EH (cell line): ENCODE measurements around the gene ENO4.

ENCODE experiments used
- DNase-seq: peaks from one replicate; pipeline ENCODE4 v3.0.0-alpha.2; 2015; ENCODE audit warnings: low read depth

ENO4 gene

DNA sequence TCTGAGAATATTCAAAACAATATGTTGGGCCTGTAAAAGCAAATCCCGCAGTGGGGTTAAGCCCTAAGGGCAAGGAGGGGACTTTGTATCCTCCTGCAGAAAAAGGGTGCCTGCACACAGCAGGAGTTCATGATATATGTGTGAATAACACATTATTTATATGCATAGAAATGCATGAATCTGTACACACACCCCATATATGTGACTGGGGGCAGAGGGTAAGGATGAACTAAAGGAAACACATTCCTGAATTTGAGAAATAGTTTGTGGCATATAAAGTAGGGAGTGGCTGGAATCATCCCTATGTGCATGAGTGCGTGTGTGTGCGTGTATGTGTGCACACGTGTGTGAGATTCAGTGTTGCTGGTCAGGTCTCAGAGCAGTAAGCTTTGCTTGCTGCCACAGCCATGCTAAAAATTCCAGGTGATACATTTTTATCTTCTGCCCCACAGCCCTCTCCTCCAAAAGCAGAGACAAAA lies 18.9 kb downstream of the ENO4 start:
- DNase-seq, result no peak

DNA sequence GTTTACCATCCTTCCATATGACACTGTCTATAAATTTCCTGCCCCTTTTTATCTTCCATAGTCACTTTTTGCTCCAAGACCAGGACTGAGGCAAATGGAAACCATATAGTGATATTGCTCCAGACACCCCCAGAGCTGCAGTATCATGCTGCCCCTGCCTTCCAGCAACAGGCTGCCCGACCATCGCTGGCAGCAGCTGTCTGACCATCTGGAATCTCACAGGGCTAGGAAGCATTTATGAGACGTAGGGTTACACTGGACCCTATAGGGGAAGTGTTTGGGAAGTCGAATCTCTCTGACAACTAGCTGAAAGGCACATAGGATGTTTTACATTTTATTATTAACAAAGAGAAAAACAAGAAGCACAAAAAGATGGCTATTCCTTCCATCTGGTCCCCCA lies 19.4 kb downstream of the ENO4 start:
- DNase-seq, result no peak

DNA sequence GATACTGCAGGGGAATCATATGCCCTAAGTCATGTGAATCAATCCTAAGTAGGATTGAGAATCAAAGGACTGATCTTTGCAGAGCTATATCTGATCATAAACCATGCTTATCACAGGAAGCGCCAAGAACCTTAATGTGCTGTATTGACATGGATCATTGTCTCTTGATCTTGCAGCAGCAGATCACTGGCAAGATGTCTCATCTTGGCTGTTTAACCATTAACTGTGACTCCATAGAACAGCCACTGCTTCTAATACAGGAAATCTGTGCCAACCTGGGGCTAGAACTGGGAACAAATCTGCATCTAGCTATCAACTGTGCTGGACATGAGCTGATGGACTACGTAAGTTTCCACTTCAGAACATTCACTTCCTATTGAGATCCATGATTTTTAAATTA lies 21.6 kb downstream of the ENO4 start:
- no peak for DNase-seq

DNA sequence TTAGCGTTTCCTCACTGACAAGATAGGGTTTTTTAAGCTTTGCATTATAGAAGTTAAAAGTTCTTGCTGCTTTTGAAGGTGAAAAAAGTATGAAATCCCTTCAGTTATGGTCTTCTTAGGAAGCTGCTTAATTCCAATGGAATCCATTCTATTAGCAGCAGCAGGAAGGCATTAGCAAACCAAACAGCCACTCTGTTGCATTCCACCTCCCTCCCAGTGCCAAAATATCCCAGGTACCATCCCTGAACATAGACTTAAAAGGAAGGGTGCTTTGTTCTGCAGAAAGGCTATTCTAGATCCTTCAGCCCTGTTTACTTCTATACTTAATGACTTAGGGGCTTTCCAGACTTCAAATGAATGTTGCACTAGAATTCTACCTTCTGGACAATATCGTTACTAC lies 23.8 kb downstream of the ENO4 start:
- DNase-seq, result no peak

DNA sequence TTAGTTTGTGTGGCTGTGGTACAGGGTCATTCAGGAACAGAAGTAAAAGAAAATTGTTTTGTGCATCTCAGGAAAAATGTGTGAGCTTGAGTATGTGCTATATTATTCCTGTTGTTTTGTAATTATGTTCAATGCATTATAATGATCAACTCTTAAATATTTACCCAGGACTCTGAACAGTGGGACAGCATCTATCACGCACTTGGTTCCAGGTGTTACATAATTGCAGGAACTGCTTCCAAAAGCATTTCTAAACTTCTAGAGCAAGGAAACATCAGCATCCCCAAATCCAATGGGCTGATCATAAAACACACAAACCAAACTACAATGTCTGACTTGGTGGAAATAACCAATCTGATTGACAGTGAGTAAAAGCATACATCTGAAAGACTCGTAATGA lies 26.6 kb downstream of the ENO4 start:
- no peak for DNase-seq

DNA sequence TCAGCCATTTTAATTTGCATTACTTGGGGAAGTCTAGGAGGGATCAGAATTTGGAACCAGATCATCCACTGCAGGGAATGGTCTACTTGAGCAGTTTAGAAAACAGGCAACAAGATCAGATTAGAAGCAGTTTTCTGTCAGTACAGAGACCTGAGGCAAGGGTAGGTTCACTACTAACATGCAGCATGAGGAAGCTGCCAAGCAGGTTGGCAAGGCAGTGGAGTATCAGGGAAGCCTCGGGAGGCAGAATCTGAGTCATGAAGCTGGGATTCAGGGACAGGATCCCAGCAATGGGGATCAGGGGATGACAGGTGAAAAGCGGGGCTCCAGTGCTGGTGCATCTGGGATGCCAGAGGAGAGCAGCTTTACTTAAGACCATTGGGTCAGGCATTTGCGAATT lies 28.1 kb downstream of the ENO4 start:
- DNase-seq, result no peak

DNA sequence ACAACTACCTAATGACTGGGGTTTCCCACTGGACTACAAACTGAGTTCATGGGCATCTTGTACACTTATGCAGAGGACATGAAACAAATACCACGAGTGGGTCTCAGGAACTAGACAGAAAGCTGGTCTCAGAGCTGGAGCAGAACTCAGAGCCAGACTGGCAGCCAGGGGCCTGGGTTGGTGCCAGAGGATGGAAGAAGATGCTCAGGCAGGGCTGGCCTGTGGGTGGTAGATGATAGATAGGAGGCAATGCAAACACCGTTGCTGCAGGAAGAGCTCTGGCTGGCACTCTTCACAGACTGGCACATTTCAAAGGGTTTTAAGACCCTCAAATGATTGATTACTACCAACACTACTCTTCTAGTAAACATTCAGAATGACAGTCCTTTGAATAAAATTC lies 28.8 kb downstream of the ENO4 start:
- no peak for DNase-seq

DNA sequence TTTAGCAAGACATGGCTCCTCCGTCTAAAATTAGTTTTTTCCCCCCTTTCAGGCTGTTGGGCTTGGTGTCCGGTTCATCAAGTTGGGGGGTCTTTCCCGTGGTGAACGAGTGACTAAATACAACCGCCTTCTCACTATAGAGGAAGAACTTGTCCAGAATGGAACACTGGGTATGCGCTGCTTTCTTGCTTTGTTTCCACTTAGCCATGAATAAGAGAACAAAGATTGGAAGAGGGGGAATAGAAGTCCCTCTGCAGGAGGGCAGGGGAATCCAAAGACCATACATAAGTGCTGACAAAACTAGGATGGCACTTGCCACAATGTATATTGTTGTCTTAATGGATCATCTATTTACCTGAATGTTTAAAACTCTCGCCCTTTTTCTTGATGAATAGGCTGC lies 30.5 kb downstream of the ENO4 start:
- DNase-seq, result no peak

DNA sequence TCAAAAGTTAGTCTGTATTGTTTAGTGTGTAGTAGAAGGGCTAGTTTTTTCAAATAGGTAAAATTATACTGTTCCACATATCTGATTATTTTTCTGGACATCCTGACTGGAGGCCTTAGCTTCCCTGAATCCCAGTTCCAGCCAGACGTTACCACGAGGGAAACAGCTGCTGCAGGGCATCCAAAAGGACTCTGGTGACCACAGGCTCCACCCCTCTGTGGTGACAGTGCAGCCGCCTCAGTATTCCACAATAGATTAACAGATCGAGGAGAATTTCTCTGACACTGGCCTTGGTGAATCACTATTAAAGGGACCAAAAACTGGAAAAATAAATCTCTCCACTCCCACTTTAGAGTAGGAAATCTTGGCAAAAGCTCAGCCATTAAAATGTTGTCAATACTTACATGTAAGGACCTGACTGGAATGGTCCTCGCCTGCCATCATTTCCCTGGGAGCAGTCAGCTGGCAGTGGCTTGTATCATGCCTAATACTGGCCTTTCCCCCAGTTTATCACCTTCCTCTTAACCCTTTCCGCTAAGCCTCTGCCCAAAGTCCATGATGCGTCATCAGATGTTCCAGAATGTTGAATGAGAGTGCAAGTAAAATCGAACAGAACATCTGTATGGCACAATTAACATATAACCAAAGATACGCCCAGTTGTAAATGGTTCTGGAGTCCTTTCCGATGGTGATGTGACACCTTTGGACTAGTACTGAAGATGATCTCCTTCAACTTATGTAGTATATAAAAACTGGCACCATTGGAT lies 31.6 kb downstream of the ENO4 start:
- peak; percentile 48 for DNase-seq

DNA sequence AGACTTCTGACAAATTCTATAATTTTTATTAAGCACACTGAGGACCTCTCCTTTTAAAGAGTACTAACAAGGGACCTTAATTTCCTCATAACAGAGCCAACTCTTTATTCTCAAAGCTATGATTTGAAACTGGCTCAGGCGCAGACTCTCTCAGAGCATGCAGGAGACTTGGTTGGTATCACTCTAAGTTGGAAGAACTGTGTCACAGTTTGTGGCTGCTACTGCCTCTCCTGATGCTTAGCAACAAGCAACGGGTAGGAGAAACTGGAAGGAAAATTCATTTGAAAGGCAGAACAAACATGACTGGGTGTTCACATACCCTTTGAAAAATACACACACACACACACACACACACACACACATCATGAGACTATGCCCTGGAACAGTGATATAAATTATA lies 33.3 kb downstream of the ENO4 start:
- no peak for DNase-seq

DNA sequence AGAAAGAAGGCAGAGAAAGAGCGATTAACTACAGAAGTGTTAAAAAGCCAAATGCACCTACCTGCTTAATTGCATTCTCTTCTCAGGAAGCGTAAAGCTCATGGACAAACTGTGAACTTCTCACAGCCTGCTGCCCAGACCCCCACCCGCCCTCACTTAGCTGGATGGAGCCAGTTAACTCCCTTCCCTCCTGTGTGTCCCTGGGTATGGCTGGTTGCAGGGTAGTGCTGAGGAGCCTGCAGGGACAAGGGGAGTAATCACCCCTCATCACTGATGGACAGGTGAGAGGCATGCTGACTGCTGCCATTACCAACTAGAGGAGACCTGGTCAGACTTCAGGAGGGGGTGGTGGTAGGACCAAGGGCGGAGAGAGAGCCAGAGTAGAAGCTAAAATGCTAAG lies 37.5 kb downstream of the ENO4 start:
- no peak for DNase-seq

DNA sequence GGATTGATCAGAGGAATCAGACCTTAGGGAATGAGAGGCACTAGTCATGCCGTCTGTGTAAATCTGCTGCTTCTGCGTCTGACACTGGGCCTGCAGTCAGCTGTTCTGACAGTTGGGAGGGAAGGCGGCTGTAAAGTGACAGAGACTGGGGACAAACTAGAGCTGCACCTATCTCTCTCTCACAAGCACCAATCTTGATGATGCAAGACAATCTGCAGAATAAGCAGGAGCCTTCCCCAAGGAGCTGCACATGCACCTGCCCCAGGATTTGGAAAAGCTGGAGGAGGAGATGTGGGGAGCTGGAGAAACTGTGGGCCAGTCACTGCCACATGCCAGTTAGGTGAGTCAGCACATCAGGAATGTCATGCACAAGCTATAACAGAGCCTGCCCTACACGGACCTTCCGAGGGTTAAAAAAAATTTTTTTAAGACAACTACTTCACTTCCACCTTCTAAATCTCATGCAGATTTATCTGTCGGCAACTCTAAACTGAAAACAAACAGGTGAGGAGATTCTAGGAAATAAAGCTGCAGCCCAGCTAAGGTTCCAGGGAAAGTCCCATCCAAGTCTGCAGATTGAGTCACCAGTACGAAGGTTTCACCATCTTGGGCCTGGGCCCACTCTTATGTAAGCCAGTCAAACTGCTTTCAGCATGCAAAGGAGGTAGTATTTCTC lies 39.2 kb downstream of the ENO4 start:
- peak; percentile 88 for DNase-seq

DNA sequence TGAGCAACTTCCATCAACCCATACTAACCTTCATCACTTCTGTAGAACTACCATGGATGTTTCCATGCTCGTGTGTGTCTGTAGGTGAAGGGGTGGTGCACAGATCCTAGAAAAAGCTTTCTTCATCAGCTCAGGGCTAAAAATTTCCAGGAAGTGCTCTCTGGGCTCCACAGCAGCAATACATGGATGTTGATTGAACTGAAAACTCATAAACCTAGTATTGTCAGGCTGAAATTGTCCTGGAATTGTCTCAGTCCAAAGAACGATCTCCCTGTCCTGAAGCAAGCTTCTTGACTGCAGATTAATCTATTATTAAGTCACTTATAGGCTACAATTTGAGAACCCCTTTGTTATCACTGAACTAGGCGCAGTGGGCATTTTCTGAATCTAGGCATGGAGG lies 39.8 kb downstream of the ENO4 start:
- DNase-seq, result no peak

DNA sequence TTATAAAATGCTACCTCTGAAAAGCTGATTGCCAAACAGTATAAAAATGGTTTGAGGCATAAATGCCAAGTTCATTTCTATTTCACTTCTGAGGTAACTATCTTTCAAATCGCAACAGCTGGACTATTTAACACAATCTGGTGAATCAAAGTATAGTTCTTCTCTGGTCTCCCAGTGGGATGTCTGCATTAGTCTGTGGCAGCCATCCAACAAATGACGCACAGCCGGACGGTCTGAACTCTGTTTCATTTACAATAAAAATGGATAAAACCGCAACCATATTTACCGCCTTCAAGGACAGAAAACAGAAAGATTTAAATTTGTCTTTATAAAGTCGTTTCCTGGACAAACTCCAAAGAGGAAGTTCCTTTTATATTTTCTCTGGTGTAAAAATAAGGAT lies 41.9 kb downstream of the ENO4 start:
- DNase-seq, result peak; percentile 88

DNA sequence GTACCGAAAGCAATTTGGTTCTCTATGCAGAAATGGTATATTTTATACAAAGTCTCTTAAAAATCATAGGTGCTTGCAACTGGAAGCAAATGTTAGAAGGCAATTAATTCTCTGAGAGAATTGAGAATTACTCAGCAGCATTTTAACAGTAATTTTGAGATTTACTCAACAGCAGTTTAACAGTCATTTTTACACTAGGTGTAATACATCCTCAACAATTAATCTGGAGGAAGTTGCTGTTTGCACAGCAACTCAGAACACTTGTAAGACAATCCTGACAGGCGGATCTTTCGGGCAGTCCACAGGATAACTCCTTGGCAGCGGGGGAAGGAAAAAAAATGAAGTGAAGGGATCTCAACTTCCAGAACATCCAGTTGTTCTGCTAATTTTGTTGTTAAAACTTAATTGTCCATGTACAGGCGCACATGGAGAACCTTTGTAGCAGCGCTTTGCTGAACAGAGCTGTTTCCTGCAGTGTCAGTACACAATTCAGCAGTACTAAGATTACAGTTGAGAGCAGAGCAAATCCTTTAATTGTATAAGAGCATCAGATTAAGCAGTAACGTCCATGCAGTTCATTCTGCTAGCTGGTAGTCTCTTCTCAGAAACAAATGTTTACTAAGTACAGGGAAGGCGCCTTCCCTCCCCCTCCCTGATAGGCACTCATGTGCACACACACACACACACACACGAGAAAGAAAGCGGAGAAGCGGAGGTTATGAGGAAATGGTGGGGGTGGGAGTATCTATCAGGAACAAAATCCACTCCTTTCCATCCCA lies 43.8 kb downstream of the ENO4 start:
- no peak for DNase-seq

DNA sequence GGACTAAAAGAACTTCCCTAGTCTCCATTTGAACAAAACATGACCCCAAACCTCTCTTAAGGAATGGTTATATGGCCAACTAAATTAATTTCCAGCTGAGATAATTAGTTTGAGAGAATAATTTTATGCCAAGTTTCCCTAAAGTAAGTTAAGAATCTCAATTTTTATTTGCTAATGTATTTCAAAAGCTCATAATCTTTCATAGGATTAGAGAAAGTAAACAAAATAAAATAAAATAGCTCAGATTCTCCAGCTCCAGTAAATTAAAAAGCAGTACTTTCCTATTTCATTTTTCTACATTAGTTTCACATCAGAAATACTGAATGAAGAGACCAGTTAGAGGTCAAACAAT lies 44.4 kb downstream of the ENO4 start:
- no peak for DNase-seq

DNA sequence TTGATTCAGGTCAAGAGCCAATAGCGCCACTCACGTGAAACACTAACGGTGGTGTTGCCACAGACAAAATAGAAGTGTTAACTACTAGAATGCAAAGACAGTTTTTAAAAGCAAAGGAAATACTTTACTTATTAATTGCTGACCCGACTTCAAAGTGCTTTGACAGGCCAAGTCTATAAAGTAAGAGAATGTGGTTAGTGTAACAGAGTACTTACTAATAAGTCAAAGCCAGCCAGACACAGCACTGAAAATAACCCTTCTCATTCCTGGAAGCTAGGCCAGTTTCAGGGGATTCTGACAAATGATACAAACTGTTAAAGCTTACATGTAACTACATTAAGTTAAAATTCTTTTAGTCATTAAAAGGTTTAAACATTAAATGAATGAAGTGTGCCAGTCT lies 50.3 kb downstream of the ENO4 start:
- DNase-seq, result no peak

DNA sequence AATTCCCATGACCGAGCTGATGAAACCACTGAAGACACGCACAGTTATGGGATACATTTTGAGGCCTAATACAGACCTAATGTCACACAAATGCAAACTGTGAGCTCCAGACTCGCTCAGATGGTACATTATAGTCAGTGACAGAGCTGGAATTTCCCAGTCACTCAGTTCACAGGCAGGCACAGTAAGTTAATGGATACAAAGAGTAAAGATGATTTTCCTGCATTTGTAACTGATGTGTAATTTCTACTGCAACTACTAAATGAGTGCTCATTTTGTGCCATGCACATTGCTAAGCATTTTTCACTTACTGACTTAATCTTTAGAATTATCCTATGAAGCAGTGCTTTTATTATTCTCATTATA lies 56.5 kb downstream of the ENO4 start:
- no peak for DNase-seq

DNA sequence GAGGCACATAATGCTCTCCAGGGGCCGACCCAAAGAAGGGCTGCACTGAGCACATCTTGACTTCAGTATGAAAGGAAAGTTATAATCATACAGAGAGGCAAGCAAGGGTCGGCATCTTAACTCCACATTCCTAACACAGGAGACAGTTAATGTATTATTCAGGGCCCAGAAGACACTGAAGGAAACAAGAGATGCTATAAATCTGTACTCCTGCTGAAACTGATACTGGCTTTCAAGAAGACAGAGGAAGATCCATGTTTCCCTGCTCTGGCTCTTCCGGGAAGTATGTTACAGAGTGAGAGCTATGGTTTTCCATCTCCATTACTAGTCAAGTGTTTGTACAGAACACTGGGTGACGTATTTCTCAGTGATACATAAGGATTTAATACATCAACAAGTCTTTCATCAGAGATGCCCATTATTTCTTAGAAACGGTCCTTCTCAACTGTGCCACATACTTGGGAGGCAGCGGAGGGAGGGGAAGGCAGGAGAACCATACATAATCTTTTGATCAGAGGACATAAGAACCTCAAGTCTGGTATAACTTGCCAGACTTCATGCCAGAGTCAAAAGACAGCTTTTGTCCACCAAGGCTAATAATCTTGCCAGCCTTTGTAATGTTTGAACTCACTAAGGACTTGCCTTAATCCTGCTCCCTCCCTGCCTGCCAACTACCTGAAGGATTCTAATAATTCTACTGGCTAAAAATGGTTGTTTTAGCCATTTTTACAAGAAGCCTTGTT lies 58.1 kb downstream of the ENO4 start:
- no peak for DNase-seq

DNA sequence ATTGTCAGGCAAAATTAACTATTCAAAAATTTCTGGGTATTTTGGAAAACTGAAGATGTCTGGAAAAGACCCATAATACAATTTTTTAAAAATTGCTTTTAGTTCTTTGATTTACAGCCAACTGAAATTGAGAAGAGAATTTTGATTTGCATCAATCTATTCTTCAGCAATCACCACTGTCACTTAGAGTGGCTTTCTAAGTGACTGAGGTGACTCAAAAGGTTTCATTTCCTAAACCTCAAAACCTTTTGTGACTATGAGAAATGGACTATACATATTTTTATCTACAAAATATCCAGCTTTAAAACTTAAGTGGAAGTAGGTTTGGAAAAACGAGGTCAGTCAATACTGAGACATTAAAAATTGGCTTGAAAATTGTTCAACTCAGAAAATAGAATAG lies 60.0 kb downstream of the ENO4 start:
- no peak for DNase-seq

DNA sequence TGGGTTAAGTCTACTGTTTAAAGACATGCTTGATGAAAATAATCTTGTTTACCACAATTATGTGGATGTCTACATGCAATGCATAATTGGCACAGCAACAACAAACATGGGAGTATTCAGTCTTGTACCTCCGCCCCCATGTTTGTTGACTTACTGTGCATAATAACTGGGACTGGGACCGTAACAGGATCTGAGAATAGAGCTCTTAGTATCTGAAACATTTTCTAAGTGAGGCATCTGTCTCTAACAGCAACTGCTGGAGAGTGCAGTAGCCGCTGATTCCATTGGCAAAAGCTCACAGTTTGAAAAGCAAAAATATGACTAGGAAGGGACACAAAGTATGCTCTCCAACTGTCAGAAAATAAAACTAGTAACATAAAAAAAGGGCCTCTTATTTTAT lies 61.6 kb downstream of the ENO4 start:
- no peak for DNase-seq

DNA sequence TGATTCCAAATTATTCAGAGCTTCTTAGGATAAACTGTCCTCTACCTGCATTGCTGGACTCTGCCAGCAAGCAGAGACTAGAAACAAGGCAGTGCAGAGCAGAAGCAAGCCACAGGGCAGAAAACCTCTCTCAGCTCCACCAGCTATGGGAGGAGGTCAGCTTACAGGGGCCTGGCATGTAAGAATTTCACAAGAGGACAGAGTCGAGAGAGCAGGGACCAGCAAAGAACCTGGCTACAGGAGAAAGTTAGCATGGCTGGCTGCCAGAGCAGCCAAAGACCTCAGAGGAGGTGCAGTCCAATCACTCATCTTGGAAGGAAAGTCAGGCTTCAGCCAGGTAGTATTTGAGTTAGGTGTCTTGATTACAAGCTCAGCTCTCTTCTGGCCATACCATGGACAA lies 62.9 kb downstream of the ENO4 start:
- DNase-seq, result no peak

DNA sequence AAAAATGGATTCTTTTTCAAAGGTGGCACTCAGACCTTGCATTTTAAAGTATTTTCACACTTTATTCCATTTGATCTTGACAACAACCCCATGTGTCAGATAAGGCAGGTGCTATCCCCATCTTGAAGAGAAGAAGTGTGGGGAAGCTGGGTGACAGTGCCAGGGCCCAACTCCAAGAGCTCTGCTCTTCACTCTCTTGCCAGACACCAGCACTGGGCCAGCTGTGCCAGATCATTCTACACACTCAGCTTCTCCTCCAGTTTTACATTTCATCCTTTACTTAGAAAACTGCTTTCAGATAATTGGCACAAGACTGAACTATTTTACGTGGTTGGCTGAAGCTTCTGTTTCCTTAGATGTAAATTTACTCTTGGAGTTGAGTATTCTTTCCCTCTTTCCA lies 64.4 kb downstream of the ENO4 start:
- DNase-seq, result no peak
